Measurements from ENCODE around the gene EIF3A. TPM values are rescaled to one million over a fixed set of nuclear protein-coding genes. Genes with fewer than 3 reads are reported as not detected.

Gene EIF3A
- total RNA-seq, 1 donor from 2014 or later = 146 TPM

GRCh38 chr10:119090026-119090795 is 9.6 kb upstream of the EIF3A start:
- DNase-seq (ENCODE audit: extremely low spot score, unreplicated experiment) = no peak
- Mint-ChIP-seq H3K27ac (ENCODE audit: unreplicated experiment) (no peak overlapping the region), H3K4me3 (ENCODE audit: unreplicated experiment) (no peak overlapping the region), H3K4me1 (ENCODE audit: unreplicated experiment) (peaks cover 7% of the 10 kb centered on the region), H3K27me3 (ENCODE audit: unreplicated experiment) (no peaks in the 10 kb centered on the region), H3K36me3 (ENCODE audit: unreplicated experiment) (no peaks in the 10 kb centered on the region), H3K9me3 (ENCODE audit: unreplicated experiment) (no peaks in the 10 kb centered on the region)
- no peak for TF ChIP-seq CTCF (IDR thresholded peaks at IDR 0.05)

GRCh38 chr10:119087271-119087882 is 6.8 kb upstream of the EIF3A start:
- no peaks in the 10 kb centered on the region for H3K9me3 Mint-ChIP-seq (ENCODE audit: unreplicated experiment)
- H3K27ac Mint-ChIP-seq (ENCODE audit: unreplicated experiment) = no peak overlapping the region
- no peak for DNase-seq (ENCODE audit: extremely low spot score, unreplicated experiment)
- H3K4me3 Mint-ChIP-seq (ENCODE audit: unreplicated experiment) = no peak overlapping the region
- no peak for TF ChIP-seq CTCF (IDR thresholded peaks at IDR 0.05)
- no peaks in the 10 kb centered on the region for H3K36me3 Mint-ChIP-seq (ENCODE audit: unreplicated experiment)
- no peaks in the 10 kb centered on the region for H3K27me3 Mint-ChIP-seq (ENCODE audit: unreplicated experiment)
- H3K4me1 Mint-ChIP-seq (ENCODE audit: unreplicated experiment) = peaks cover 8% of the 10 kb centered on the region

DNA sequence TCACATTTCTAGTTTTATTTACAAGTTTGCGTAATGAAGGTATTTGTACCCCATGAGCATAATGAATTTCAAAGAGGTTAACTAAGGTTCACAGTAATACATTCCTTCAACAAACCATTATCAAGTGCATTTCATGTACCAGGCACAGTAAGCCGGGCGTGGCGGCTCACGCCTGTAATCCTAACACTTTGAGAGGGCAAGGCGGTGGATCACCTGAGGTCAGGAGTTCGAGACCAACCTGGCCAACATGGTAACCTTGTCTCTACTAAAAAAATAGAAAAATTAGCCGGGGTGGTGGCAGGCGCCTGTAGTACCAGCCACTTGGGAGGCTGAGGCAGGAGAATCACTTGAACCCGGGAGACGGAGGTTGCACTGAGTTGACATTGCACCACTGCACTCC is 4.3 kb upstream of the EIF3A start:
- H3K27me3 Mint-ChIP-seq (ENCODE audit: unreplicated experiment) = no peaks in the 10 kb centered on the region
- no peak overlapping the region for H3K4me3 Mint-ChIP-seq (ENCODE audit: unreplicated experiment)
- H3K27ac Mint-ChIP-seq (ENCODE audit: unreplicated experiment) = no peak overlapping the region
- no peaks in the 10 kb centered on the region for H3K9me3 Mint-ChIP-seq (ENCODE audit: unreplicated experiment)
- peaks cover 7% of the 10 kb centered on the region for H3K4me1 Mint-ChIP-seq (ENCODE audit: unreplicated experiment)
- DNase-seq (ENCODE audit: extremely low spot score, unreplicated experiment) = no peak
- TF ChIP-seq CTCF (IDR thresholded peaks at IDR 0.05) = no peak
- H3K36me3 Mint-ChIP-seq (ENCODE audit: unreplicated experiment) = no peaks in the 10 kb centered on the region

GRCh38 chr10:119079599-119080520 is 757 bp downstream of the EIF3A start:
- H3K27me3 Mint-ChIP-seq (ENCODE audit: unreplicated experiment) = no peaks in the 10 kb centered on the region
- DNase-seq (ENCODE audit: extremely low spot score, unreplicated experiment) = peak; percentile 92
- peaks cover 38% of the 10 kb centered on the region for H3K4me1 Mint-ChIP-seq (ENCODE audit: unreplicated experiment)
- H3K9me3 Mint-ChIP-seq (ENCODE audit: unreplicated experiment) = no peaks in the 10 kb centered on the region
- H3K36me3 Mint-ChIP-seq (ENCODE audit: unreplicated experiment) = no peaks in the 10 kb centered on the region
- TF ChIP-seq CTCF (IDR thresholded peaks at IDR 0.05) = no peak
- peak overlapping the region; percentile 98 for H3K27ac Mint-ChIP-seq (ENCODE audit: unreplicated experiment)
- peak overlapping the region; percentile 92 for H3K4me3 Mint-ChIP-seq (ENCODE audit: unreplicated experiment)

All from osteocyte (in vitro differentiated cells).